ENCODE data around the gene NEDD4L. TPM values are rescaled to one million over a fixed set of nuclear protein-coding genes. Genes with fewer than 3 reads are reported as not detected.

NEDD4L gene
- total and polyA plus RNA-seq, 4 donors: 10.2 to 20.3 (median 13.2) TPM

DNA sequence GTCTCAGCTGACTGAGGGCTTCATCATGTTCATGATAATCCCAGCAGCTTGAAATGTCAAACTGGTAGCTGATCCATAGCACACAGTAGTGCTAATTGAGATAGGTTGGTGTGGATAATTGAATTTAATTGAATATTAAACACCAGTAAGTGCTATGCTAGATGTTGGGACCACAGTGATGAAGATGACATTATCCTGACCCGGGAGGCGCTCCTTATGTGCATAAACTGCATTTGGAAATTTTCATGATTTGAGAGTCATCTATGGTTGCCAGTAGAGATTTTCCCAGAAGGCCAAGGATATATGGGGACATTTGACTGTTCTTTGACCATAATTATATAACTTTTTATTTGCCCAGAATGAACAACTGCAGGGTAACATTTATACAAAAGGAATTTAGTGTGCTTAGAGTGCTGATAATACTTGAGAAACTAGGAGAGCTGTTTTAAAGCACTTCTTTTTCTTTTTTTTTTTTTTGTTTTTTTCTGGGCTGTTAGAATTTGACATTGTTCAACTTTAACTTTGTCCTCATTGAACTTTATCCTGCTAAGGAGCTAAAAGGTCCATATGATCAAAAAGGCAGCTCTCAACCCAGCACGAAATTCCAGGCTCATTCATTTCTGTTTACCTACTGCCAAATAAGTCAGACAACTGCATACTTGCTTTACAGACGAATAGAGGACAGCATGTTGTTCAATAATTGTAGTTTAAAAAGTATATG lies 242.8 kb downstream of the NEDD4L start:
- 57% methylated on average over 4 of the region's 4 CpGs for WGBS
- no peaks in the 10 kb centered on the region for H3K9me3 ChIP-seq (ENCODE audit: control insufficient read depth in 4 of 4, low read length in 3 of 4)

DNA sequence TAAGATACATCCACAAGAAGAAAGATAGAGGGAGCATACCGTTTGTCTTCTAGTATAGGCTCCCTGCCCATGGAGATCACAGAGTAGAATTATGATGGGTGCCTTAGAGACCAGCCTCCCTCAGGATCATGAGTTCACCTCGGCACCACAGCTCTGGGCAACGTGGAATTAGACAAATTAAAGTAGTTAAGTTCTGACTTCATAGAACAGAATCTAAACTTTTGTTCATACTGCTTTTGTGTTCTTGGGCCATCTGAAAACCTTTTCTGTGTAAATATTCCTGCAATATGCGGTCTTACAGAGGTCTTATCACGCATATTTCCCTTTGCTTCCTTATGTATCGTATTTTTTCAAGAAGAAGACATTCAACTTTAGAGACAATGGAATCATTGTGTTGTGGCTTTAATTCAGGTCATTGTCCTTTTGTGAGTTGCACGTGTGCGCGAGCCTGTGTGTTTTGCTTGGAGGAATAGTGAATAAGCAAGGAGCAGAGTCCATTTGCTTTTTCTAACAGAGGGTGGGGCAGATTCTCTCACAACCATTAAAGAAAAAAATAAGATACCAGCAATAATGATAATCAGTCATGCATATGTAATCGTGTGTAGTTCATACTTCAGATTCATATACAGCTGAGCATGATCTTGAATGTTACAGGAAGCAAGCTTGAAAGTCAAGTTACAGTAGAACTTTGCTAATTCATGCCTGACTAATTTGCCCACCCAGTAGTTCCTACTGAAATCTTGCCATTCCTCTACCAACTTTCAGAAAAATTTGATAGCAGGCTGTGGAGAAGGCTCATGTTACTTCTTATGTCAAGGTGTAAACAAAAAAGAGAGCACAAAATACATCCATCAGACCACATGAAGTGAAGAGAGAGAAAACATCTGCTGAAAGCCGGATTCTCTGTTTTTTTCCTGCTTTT lies 243.6 kb downstream of the NEDD4L start:
- Histone ChIP-seq H3K27me3 (ENCODE audit: control insufficient read depth in 4 of 4, insufficient read depth in 4 of 4, low read length in 3 of 4) (no peaks in the 10 kb centered on the region), H3K27ac (ENCODE audit: low read depth in 1 of 2, low read length in 2 of 2) (peak overlapping the region; percentile 2 to 12), H3K9me3 (ENCODE audit: control insufficient read depth in 4 of 4, low read length in 3 of 4) (no peaks in the 10 kb centered on the region), H3K4me3 (ENCODE audit: low read depth in 1 of 3, low read length in 3 of 3) (no peak overlapping the region), H3K36me3 (ENCODE audit: control insufficient read depth in 4 of 4, insufficient read depth in 3 of 4, low read depth in 1 of 4, low read length in 3 of 4) (no peaks in the 10 kb centered on the region), H3K9ac (ENCODE audit: low read depth in 1 of 2, low read length in 2 of 2) (peak overlapping the region; percentile 31 to 67), H3K4me1 (ENCODE audit: control insufficient read depth in 4 of 4, insufficient read depth in 4 of 4, low read length in 3 of 4) (peaks cover 11 to 41% (median 39%) of the 10 kb centered on the region in 4 donors)
- 40% methylated on average over 11 of the region's 11 CpGs for WGBS
- TF ChIP-seq HNF4G (IDR thresholded peaks at IDR 0.05) (peak; percentile 64), YY1 (IDR thresholded peaks at IDR 0.05) (peak; percentile 54), FOXA2 (IDR thresholded peaks at IDR 0.05) (peak; percentile 23), GABPA (IDR thresholded peaks at IDR 0.05 in 1 of 2, conservative IDR thresholded peaks at IDR 0.05 in 1 of 2) (no peak), RXRA (IDR thresholded peaks at IDR 0.05) (peak; percentile 83 to 94), HNF4A (conservative IDR thresholded peaks at IDR 0.05) (peak; percentile 81 to 88), EGR1 (IDR thresholded peaks at IDR 0.05; ENCODE audit: low read depth in 2 of 2) (no peak), FOXA1 (IDR thresholded peaks at IDR 0.05) (no peak), ATF3 (IDR thresholded peaks at IDR 0.05) (no peak), CTCF (IDR thresholded peaks at IDR 0.05; ENCODE audit: low read depth, low read length, missing input control) (no peak), SP1 (IDR thresholded peaks at IDR 0.05) (peak; percentile 63), NR2F2 (IDR thresholded peaks at IDR 0.05) (no peak), JUND (IDR thresholded peaks at IDR 0.05) (peak in 1 of 2 donors; percentile 49), RAD21 (IDR thresholded peaks at IDR 0.05) (peak; percentile 13 to 35), TAF1 (conservative IDR thresholded peaks at IDR 0.05) (no peak)
- TF ChIP-seq, protein P1, sequence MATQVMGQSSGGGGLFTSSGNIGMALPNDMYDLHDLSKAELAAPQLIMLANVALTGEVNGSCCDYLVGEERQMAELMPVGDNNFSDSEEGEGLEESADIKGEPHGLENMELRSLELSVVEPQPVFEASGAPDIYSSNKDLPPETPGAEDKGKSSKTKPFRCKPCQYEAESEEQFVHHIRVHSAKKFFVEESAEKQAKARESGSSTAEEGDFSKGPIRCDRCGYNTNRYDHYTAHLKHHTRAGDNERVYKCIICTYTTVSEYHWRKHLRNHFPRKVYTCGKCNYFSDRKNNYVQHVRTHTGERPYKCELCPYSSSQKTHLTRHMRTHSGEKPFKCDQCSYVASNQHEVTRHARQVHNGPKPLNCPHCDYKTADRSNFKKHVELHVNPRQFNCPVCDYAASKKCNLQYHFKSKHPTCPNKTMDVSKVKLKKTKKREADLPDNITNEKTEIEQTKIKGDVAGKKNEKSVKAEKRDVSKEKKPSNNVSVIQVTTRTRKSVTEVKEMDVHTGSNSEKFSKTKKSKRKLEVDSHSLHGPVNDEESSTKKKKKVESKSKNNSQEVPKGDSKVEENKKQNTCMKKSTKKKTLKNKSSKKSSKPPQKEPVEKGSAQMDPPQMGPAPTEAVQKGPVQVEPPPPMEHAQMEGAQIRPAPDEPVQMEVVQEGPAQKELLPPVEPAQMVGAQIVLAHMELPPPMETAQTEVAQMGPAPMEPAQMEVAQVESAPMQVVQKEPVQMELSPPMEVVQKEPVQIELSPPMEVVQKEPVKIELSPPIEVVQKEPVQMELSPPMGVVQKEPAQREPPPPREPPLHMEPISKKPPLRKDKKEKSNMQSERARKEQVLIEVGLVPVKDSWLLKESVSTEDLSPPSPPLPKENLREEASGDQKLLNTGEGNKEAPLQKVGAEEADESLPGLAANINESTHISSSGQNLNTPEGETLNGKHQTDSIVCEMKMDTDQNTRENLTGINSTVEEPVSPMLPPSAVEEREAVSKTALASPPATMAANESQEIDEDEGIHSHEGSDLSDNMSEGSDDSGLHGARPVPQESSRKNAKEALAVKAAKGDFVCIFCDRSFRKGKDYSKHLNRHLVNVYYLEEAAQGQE (IDR thresholded peaks at IDR 0.05): no peak
- TF ChIP-seq, protein P2, sequence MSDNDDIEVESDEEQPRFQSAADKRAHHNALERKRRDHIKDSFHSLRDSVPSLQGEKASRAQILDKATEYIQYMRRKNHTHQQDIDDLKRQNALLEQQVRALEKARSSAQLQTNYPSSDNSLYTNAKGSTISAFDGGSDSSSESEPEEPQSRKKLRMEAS (IDR thresholded peaks at IDR 0.05): peak; percentile 20
- TF ChIP-seq, protein P3, sequence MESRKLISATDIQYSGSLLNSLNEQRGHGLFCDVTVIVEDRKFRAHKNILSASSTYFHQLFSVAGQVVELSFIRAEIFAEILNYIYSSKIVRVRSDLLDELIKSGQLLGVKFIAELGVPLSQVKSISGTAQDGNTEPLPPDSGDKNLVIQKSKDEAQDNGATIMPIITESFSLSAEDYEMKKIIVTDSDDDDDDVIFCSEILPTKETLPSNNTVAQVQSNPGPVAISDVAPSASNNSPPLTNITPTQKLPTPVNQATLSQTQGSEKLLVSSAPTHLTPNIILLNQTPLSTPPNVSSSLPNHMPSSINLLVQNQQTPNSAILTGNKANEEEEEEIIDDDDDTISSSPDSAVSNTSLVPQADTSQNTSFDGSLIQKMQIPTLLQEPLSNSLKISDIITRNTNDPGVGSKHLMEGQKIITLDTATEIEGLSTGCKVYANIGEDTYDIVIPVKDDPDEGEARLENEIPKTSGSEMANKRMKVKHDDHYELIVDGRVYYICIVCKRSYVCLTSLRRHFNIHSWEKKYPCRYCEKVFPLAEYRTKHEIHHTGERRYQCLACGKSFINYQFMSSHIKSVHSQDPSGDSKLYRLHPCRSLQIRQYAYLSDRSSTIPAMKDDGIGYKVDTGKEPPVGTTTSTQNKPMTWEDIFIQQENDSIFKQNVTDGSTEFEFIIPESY (IDR thresholded peaks at IDR 0.05): no peak
- no peak for DNase-seq (ENCODE audit: low spot score)

More for the DNA sequence above, 242.8 kb downstream of the NEDD4L start:
- no peak for DNase-seq (ENCODE audit: low spot score)
- Histone ChIP-seq H3K36me3 (ENCODE audit: control insufficient read depth in 4 of 4, insufficient read depth in 3 of 4, low read depth in 1 of 4, low read length in 3 of 4) (no peaks in the 10 kb centered on the region), H3K27me3 (ENCODE audit: control insufficient read depth in 4 of 4, insufficient read depth in 4 of 4, low read length in 3 of 4) (no peaks in the 10 kb centered on the region), H3K4me3 (ENCODE audit: low read depth in 1 of 3, low read length in 3 of 3) (no peak overlapping the region), H3K9ac (ENCODE audit: low read depth in 1 of 2, low read length in 2 of 2) (peak overlapping the region in 1 of 2 donors; percentile 45), H3K27ac (ENCODE audit: low read depth in 1 of 2, low read length in 2 of 2) (peak overlapping the region; percentile 2 to 12), H3K4me1 (ENCODE audit: control insufficient read depth in 4 of 4, insufficient read depth in 4 of 4, low read length in 3 of 4) (peaks cover 11 to 41% (median 39%) of the 10 kb centered on the region in 4 donors)
- TF ChIP-seq GABPA (IDR thresholded peaks at IDR 0.05 in 1 of 2, conservative IDR thresholded peaks at IDR 0.05 in 1 of 2) (no peak), HNF4A (conservative IDR thresholded peaks at IDR 0.05) (peak in 1 of 2 donors; percentile 44)

All from liver (tissue), 9 donors.